Measurements from ENCODE around the gene IER2. TPM values are rescaled to one million over a fixed set of nuclear protein-coding genes. Genes with fewer than 3 reads are reported as not detected.

Gene IER2
- total and polyA plus RNA-seq, 9 of the 15 experiments (the other 6 are each of a cell fraction or from before 2014, with no cell fraction given) = 4.5 to 205 (median 23.7) TPM

DNA sequence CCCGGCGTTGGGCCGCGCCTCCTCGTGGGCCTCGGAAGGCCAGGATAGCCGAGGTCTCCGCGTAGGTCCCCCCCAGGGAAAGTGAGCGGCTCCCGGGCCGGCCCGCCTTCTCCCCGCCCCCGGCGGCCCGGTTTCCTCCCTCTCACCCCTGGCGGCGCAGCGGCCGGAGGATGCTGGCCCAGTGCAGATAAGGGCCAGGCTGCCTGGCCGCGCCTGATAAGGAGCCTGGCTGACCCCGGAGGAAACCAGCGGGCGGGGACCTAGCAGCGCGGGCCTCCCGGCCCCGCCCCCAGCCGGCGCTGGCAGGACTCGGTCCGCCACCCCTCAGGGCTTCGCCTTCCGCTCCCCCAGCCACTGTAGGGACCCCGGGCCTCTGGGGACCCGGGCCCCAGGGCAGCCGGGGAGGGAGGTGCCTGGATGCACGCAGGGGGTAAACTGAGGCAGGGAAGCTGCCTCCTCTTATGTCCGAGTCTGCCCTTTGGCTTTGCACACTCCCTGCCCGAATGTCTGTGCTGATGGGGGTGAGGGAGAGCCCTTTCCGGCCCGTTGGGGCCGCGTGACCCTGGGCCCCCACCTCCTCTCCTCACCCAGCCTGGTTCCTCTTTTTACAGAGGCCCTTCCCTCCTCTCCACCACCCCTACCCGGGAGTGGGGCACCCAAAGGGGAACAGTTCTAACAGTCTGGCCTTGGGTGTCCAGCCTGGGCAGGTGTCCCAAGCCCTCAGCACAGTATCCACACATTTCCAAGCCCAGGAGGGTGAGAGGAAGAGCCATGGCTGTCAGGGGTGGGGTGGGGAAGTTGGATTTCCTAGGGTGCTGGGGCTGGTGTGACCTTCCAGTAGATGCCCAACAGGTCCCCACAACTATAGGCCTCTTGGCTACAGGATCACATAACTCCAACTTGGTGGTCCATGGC is 47.3 kb upstream of the IER2 start, which contains the start of gene LYL1 (continued):
- TF ChIP-seq, protein P1, sequence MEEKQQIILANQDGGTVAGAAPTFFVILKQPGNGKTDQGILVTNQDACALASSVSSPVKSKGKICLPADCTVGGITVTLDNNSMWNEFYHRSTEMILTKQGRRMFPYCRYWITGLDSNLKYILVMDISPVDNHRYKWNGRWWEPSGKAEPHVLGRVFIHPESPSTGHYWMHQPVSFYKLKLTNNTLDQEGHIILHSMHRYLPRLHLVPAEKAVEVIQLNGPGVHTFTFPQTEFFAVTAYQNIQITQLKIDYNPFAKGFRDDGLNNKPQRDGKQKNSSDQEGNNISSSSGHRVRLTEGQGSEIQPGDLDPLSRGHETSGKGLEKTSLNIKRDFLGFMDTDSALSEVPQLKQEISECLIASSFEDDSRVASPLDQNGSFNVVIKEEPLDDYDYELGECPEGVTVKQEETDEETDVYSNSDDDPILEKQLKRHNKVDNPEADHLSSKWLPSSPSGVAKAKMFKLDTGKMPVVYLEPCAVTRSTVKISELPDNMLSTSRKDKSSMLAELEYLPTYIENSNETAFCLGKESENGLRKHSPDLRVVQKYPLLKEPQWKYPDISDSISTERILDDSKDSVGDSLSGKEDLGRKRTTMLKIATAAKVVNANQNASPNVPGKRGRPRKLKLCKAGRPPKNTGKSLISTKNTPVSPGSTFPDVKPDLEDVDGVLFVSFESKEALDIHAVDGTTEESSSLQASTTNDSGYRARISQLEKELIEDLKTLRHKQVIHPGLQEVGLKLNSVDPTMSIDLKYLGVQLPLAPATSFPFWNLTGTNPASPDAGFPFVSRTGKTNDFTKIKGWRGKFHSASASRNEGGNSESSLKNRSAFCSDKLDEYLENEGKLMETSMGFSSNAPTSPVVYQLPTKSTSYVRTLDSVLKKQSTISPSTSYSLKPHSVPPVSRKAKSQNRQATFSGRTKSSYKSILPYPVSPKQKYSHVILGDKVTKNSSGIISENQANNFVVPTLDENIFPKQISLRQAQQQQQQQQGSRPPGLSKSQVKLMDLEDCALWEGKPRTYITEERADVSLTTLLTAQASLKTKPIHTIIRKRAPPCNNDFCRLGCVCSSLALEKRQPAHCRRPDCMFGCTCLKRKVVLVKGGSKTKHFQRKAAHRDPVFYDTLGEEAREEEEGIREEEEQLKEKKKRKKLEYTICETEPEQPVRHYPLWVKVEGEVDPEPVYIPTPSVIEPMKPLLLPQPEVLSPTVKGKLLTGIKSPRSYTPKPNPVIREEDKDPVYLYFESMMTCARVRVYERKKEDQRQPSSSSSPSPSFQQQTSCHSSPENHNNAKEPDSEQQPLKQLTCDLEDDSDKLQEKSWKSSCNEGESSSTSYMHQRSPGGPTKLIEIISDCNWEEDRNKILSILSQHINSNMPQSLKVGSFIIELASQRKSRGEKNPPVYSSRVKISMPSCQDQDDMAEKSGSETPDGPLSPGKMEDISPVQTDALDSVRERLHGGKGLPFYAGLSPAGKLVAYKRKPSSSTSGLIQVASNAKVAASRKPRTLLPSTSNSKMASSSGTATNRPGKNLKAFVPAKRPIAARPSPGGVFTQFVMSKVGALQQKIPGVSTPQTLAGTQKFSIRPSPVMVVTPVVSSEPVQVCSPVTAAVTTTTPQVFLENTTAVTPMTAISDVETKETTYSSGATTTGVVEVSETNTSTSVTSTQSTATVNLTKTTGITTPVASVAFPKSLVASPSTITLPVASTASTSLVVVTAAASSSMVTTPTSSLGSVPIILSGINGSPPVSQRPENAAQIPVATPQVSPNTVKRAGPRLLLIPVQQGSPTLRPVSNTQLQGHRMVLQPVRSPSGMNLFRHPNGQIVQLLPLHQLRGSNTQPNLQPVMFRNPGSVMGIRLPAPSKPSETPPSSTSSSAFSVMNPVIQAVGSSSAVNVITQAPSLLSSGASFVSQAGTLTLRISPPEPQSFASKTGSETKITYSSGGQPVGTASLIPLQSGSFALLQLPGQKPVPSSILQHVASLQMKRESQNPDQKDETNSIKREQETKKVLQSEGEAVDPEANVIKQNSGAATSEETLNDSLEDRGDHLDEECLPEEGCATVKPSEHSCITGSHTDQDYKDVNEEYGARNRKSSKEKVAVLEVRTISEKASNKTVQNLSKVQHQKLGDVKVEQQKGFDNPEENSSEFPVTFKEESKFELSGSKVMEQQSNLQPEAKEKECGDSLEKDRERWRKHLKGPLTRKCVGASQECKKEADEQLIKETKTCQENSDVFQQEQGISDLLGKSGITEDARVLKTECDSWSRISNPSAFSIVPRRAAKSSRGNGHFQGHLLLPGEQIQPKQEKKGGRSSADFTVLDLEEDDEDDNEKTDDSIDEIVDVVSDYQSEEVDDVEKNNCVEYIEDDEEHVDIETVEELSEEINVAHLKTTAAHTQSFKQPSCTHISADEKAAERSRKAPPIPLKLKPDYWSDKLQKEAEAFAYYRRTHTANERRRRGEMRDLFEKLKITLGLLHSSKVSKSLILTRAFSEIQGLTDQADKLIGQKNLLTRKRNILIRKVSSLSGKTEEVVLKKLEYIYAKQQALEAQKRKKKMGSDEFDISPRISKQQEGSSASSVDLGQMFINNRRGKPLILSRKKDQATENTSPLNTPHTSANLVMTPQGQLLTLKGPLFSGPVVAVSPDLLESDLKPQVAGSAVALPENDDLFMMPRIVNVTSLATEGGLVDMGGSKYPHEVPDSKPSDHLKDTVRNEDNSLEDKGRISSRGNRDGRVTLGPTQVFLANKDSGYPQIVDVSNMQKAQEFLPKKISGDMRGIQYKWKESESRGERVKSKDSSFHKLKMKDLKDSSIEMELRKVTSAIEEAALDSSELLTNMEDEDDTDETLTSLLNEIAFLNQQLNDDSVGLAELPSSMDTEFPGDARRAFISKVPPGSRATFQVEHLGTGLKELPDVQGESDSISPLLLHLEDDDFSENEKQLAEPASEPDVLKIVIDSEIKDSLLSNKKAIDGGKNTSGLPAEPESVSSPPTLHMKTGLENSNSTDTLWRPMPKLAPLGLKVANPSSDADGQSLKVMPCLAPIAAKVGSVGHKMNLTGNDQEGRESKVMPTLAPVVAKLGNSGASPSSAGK (IDR thresholded peaks at IDR 0.05) = peak; percentile 41
- TF ChIP-seq, protein P2, sequence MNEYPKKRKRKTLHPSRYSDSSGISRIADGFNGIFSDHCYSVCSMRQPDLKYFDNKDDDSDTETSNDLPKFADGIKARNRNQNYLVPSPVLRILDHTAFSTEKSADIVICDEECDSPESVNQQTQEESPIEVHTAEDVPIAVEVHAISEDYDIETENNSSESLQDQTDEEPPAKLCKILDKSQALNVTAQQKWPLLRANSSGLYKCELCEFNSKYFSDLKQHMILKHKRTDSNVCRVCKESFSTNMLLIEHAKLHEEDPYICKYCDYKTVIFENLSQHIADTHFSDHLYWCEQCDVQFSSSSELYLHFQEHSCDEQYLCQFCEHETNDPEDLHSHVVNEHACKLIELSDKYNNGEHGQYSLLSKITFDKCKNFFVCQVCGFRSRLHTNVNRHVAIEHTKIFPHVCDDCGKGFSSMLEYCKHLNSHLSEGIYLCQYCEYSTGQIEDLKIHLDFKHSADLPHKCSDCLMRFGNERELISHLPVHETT (CRISPR knock-in tag; conservative IDR thresholded peaks at IDR 0.05 in 1 of 2, IDR thresholded peaks at IDR 0.05 in 1 of 2) = peak in 1 of 2 experiments; percentile 98; a peak in 2 of 4 replicates
- TF ChIP-seq KAT2B (IDR thresholded peaks at IDR 0.05; ENCODE audit: low read depth, low read length) (no peak), CXXC5 (CRISPR knock-in tag; IDR thresholded peaks at IDR 0.05) (peak; percentile 100), HNRNPLL (IDR thresholded peaks at IDR 0.05; ENCODE audit: low read depth, low read length, poor library complexity, severe bottlenecking) (peak; percentile 68), STAG1 (CRISPR knock-in tag; IDR thresholded peaks at IDR 0.05; ENCODE audit: borderline replicate concordance) (no peak), ZBTB7A (IDR thresholded peaks at IDR 0.05; ENCODE audit: borderline replicate concordance, control insufficient read depth, low read depth, low read length) (peak; percentile 98), FIP1L1 (IDR thresholded peaks at IDR 0.05; ENCODE audit: low read depth, low read length, poor library complexity, severe bottlenecking) (peak; percentile 93), ARNT (IDR thresholded peaks at IDR 0.05) (peak in 1 of 2 experiments; percentile 21; a peak in 1 of 4 replicates)
- TF ChIP-seq, protein P3, sequence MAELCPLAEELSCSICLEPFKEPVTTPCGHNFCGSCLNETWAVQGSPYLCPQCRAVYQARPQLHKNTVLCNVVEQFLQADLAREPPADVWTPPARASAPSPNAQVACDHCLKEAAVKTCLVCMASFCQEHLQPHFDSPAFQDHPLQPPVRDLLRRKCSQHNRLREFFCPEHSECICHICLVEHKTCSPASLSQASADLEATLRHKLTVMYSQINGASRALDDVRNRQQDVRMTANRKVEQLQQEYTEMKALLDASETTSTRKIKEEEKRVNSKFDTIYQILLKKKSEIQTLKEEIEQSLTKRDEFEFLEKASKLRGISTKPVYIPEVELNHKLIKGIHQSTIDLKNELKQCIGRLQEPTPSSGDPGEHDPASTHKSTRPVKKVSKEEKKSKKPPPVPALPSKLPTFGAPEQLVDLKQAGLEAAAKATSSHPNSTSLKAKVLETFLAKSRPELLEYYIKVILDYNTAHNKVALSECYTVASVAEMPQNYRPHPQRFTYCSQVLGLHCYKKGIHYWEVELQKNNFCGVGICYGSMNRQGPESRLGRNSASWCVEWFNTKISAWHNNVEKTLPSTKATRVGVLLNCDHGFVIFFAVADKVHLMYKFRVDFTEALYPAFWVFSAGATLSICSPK (IDR thresholded peaks at IDR 0.05; ENCODE audit: borderline replicate concordance) = no peak
